HG03565 (cell line): ENCODE data around the gene OR52E1.
"Not testable (repeated sequence)": the region's sequence is repeated elsewhere in the genome, so short reads cannot be mapped to it uniquely, and the experiment has no call there.

Experiments used
- ATAC-seq: cut with Tn5 transposase; IDR thresholded peaks from one replicate; pipeline ENCODE4 v1.9.1; 2021; ENCODE audit warnings: mild to moderate bottlenecking, moderate library complexity; ENCODE audit not compliant: unreplicated experiment

The OR52E1 gene

DNA sequence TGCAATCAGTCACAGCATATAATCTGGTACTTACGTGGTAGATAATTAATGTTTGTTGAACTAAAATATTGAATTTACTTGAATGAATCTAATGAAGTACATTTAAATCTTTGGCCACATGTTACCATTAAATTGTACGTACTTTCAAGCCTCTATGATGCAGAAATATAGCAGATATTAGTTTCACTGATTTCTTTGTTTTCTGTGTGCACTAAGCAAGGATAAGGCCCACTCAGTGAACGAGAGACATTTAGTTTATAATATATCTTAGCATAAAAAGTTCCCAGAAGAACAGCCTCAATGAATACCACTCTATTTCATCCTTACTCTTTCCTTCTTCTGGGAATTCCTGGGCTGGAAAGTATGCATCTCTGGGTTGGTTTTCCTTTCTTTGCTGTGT lies at the start of gene OR52E1:
TSS of gene OR52E1 (plus strand) at position 301 of the 400 bp plus-strand sequence.
- ATAC-seq: no peak

DNA sequence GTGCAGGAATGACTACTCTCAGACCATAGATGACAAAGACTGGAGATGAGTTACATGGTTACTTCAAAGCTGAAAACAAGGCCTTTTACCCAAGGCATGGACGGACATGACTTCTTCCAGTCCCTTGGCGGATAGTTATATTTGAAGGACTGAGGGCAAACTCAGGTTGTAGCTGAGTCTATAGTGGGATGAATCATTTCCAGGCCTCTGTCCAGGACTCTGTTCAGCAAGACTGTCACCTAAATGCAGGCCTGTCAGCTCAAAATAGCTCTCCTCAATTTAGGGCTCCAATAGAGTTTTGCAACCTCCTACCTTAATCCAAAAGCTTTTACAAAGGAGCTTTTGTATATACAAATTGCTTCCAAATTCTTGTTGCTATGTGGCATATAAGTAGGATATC lies 47.4 kb upstream of the OR52E1 start:
- no peak for ATAC-seq

DNA sequence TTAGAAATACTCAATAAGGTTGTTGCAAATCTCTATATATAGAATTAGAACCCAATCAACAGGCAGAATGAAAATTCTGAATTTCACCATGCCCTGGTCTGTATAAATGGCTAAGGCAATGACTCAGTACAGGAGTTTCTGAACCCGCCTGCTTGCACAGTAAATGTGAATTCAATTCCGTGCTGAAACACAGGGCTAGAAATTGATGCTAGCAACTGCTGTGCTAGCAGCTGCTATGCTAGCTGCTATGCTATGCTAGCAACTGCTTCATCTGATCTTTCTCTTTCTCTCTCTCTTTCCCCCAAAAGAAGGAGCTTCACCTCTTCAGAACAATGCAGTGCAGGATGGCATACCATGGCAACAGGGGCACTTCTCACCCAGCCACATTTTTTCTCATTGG lies 32.7 kb upstream of the OR52E1 start:
- ATAC-seq: no peak

GRCh38 chr11:5037926-5038325 lies 31.4 kb upstream of the OR52E1 start:
- ATAC-seq: no peak

DNA sequence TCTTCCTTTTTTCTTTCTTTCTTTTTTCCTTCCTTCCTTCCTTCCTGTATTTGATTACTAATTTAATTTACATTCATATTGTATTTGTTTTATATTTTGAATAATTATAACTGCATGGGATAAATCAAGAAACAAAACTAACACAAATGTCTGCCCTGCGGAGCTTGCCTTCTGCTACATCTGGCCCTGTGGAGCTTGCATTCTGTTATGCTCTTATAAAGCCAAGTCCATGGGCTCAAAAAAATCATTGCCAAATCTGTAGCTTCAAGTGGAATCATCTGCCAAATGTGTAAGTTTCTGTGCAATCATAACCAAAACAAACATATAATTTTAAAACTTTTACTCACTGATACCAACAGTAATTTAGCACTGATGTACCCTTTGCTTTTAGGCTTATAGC lies 31.0 kb upstream of the OR52E1 start:
- no peak for ATAC-seq

DNA sequence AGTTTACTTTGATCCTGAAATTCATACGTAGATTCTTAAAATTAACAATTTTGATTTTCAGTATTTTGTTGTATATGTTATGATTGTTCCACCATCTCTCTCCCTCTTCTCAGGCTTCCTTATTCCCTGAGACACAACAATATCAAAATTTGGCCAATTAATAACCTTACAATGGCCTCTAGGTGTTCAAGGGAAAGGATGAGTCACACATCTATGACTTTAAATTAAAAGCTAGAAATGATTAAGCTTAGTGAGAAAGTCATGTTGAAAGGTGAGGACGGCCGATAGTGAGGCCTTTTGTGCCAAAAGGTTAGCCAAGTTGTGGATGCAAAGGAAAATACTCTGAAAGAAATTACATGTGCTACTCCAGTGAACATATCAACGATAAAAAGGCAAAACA lies 28.5 kb upstream of the OR52E1 start:
- no peak for ATAC-seq

GRCh38 chr11:5042091-5042490 lies 27.3 kb upstream of the OR52E1 start:
- no peak for ATAC-seq

DNA sequence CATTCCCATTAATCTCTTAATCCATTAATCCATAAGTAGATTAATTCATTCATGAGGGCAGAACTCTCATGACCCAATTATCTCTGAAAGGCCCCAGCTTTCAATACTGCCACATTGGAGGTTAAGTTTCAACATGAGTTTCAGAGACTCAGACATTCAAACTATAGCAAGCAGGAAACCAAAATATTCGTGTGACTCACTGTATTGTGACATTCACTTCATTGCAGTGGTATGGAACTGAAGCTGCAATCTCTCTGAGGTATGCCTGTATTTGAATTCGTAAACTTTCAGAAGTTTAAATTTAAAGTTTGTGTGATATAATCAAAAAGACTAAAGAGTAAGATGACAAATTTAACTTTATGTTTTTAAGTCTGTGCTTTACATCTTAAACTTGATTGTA lies 26.0 kb upstream of the OR52E1 start:
- ATAC-seq: no peak

DNA sequence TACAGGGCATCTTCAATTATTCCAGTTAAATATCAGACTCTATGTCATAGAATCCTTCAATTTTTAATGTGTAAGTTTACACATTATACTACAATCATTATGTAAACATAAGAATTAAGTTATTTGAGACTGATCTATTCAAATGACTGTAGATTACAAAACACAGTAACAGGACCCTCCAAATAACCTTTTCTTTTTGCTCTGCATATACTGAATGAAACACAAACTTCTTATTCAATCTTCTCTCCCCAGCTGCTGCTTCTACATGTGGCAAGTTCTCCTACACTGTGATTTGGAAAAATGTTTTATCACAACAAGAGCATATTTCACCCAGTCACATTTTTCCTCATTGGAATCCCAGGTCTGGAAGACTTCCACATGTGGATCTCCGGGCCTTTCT lies 23.1 kb upstream of the OR52E1 start, which contains the start of gene OR52J3:
TSS of gene OR52J3 (plus strand) at position 301 of the 400 bp plus-strand sequence. CDS start at position 301, 0 bp downstream.
- ATAC-seq: no peak

DNA sequence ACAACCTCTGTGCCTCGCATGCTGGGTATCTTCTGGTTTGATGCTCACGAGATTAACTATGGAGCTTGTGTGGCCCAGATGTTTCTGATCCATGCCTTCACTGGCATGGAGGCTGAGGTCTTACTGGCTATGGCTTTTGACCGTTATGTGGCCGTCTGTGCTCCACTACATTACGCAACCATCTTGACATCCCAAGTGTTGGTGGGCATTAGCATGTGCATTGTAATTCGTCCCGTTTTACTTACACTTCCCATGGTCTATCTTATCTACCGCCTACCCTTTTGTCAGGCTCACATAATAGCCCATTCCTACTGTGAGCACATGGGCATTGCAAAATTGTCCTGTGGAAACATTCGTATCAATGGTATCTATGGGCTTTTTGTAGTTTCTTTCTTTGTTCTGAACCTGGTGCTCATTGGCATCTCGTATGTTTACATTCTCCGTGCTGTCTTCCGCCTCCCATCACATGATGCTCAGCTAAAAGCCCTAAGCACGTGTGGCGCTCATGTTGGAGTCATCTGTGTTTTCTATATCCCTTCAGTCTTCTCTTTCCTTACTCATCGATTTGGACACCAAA lies 22.5 kb upstream of the OR52E1 start:
- ATAC-seq: no peak

DNA sequence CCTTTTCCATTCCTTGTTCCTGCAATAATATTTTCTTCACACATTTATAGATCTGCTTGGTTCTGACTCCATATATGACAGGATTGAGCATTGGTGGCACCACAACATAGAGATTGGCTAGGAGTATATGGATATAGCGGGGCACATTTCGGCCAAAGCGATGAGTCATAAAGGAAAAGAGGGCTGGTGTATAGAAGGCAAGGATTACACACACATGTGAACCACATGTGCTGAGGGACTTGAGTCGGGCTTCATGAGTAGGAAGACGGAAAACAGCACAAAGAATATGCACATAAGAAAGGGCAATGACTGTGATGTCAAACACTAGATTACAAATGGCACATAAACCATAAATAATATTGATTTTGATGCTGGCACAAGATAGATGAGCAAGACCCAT lies 10.7 kb upstream of the OR52E1 start:
- not testable (repeated sequence) for ATAC-seq

DNA sequence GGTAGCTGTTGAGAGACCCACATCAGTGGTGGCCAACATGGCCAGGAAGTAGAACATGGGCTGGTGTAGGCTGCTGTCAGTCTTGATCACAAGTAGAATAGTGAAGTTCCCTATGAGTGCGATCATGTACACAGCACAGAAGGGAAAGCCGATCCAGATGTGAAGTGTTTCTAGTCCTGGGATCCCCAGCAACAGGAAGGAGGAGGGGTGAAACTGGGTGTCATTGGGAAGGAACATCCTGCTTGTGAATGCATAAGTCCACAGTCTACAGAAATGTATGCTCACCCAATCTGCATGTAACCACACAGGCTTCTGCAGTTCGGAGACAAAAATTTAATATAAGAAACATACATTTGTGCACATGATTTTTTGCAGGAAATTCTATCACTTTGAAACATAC lies 10.0 kb upstream of the OR52E1 start, which contains the start of gene OR52E2:
TSS of gene OR52E2 (minus strand) at position 237 of the 400 bp plus-strand sequence. CDS start at position 237, 0 bp downstream.
- ATAC-seq: no peak

- no peak for ATAC-seq
Observed at GRCh38 chr11:5065027-5065426, 4.3 kb upstream of the OR52E1 start.

- ATAC-seq: no peak
Observed at GRCh38 chr11:5071799-5072198, 2.4 kb downstream of the OR52E1 start.

DNA sequence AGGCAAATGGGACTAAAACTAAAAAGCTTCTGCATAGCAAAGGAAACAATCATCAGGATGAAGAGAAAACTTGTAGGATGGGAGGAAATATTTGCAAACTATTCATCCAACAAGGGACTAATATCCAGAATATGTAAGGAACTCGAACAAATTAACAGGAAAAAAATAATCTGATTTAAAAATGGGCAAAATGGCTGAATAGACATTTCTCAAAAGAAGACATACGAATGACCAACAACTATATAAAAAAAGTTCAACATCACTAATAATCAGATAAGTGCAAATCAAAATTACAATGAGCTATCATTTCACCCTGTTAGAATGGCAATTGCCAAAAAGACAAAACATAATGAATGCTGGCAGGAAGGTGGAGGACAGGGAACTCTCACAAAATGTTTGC lies 12.0 kb downstream of the OR52E1 start:
- no peak for ATAC-seq

- no peak for ATAC-seq
Observed at GRCh38 chr11:5083602-5084001, 14.2 kb downstream of the OR52E1 start.

DNA sequence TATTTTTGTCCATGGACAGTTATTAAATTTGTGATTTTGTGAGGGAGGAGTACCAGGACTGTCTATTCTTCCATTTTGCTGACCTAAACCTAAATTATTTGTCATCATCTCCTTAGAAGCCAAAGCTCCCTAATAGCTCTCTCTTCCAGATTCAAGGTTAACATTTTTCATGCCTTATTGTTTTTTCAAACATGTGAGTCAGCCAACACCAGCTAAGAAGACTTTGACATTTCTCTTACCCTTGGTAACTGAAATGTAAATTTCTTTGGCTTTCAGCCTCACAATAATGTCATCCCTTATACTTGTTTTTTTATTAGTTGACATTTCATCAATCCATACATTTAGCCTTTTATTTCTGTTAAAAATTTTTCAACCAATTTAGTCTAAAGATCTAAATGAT lies 19.2 kb downstream of the OR52E1 start:
- ATAC-seq: no peak

DNA sequence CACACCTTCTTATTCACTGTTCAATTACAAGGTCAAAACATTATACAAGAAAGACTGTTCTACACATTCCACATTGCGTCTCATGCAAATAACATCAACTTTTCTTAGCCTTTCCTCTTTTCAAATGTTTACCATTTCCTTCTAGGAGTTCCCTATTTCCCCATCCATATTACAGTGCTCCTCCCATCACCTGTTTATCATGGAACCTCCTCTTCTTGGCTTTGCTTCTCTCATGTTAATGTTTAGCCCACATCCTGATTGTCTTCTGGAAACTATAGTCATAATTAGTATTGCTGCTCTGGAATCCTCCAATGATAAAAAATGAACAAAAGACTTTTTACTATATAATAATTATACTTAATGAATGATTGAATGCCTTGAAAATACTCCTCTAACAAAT lies 21.3 kb downstream of the OR52E1 start:
- no peak for ATAC-seq

- ATAC-seq: no peak
Observed at GRCh38 chr11:5092821-5093585, 23.6 kb downstream of the OR52E1 start.

- ATAC-seq: no peak
Observed at GRCh38 chr11:5096011-5096410, 26.6 kb downstream of the OR52E1 start.

GRCh38 chr11:5102246-5102645 lies 32.9 kb downstream of the OR52E1 start:
- no peak for ATAC-seq

DNA sequence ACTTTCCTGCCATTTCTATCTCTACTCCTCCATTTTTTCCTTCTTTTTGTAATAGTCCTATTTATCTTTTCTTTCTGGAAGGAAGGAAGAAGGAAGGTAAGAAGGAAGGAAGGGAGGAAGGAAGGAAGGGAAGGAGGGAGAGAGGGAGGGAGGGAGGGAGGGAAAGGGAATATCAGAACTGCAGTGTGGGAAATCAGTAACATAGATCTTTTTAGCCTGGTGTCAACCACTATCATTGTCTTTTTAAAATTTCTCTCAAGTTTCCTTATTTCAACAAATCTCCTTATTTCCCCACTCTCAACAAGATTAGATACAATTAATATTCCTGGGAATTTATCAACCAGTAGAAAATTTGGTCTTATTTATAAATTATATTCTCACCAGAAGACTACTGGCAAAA lies 33.7 kb downstream of the OR52E1 start:
- no peak for ATAC-seq
